B cell (primary cell): ENCODE results near the gene VPS13D. TPM values are rescaled to one million over a fixed set of nuclear protein-coding genes. Genes with fewer than 3 reads are reported as not detected.

Source experiments
- ATAC-seq: fragments of 200-7000 bp; cut with Tn5 transposase; one replicate; pipeline ENCODE4 v1.10.0; 2021; ENCODE audit warnings: low read depth, mild to moderate bottlenecking, moderate number of reproducible peaks, moderate library complexity
- CTCF ChIA-PET: fragments of 350-600 bp; sonication (Branson Sonifier 250); formaldehyde crosslinking; loops from one replicate; lab custom pipeline; 2021; ENCODE audit warnings: antibody characterized with exemption, inconsistent platforms; lab: Charles Lee
- POLR2A ChIA-PET: fragments of 350-600 bp; sonication (Branson Sonifier 250); formaldehyde crosslinking; loops from one replicate; lab custom pipeline; 2021; ENCODE audit warnings: antibody characterized with exemption; lab: Charles Lee
- DNase-seq: peaks from one replicate; pipeline ENCODE4 v3.0.0; 2013
- H2AFZ ChIP-seq: 2 replicates; pipeline ENCODE4 v1.6.1; 2012; ENCODE audit warnings: mild to moderate bottlenecking, low read depth, low read length; ENCODE audit not compliant: insufficient read depth, poor library complexity, severe bottlenecking
- H3K27ac ChIP-seq, 2 donors: 1 replicate in 1 of 2; 2 replicates in 1 of 2; pipeline ENCODE4 v1.5.1; 2012 to 2013; ENCODE audit warnings: low read length in 2 of 2, mild to moderate bottlenecking in 2 of 2, moderate library complexity in 1 of 2
- H3K27me3 ChIP-seq, 4 experiments: fragments of 200-600 bp in 1 of 4; sonication (generic) in 1 of 4; replicated peaks in 1 of 4; 1 replicate in 2 of 4; 2 replicates in 2 of 4; pipeline versions ENCODE4 v1.6.1 to v1.7.0; 2013 to 2016; ENCODE audit warnings: low read length in 3 of 4, mild to moderate bottlenecking in 2 of 4, mixed read lengths in 1 of 4, moderate library complexity in 1 of 4; ENCODE audit not compliant: insufficient read depth in 4 of 4, control insufficient read depth in 3 of 4; ENCODE audit errors: control extremely low read depth in 1 of 4
- H3K36me3 ChIP-seq, 2 experiments: replicated peaks in 1 of 2; 1 replicate in 1 of 2; 2 replicates in 1 of 2; pipeline versions ENCODE4 v1.6.1 to v1.7.1; 2013; ENCODE audit warnings: low read length in 1 of 2; ENCODE audit not compliant: insufficient read depth in 2 of 2, control insufficient read depth in 1 of 2; ENCODE audit errors: control extremely low read depth in 1 of 2, extremely low read depth in 1 of 2
- H3K4me1 ChIP-seq, 2 donors: fragments of 200-600 bp in 1 of 2; sonication (generic) in 1 of 2; 1 replicate in 1 of 2; 2 replicates in 1 of 2; pipeline versions ENCODE4 v1.5.1 to v1.6.1; 2013 to 2017; ENCODE audit warnings: low read length in 2 of 2; ENCODE audit not compliant: control insufficient read depth in 2 of 2, insufficient read depth in 2 of 2
- H3K4me2 ChIP-seq: replicated peaks from 2 replicates; pipeline ENCODE3; 2012; ENCODE audit warnings: mild to moderate bottlenecking, low read depth, low read length; ENCODE audit not compliant: poor library complexity, severe bottlenecking
- H3K4me3 ChIP-seq, 5 experiments: fragments of 200-600 bp in 1 of 5; sonication (generic) in 1 of 5; 1 replicate in 3 of 5; 2 replicates in 2 of 5; pipeline versions ENCODE4 v1.5.1 to v1.7.0; 2011 to 2016; ENCODE audit warnings: low read length in 4 of 5, mild to moderate bottlenecking in 4 of 5, low read depth in 2 of 5, control low read depth in 1 of 5, moderate library complexity in 1 of 5; ENCODE audit not compliant: insufficient read depth in 1 of 5; ENCODE audit errors: control extremely low read depth in 1 of 5, extremely low read depth in 1 of 5
- H3K79me2 ChIP-seq: fragments of 200-600 bp; sonication (generic); one replicate; pipeline ENCODE4 v1.6.0; 2016; ENCODE audit warnings: low read length; ENCODE audit not compliant: control insufficient read depth, insufficient read depth
- H3K9ac ChIP-seq: fragments of 200-600 bp; sonication (generic); 2 replicates; pipeline ENCODE4 v1.6.1; 2017; ENCODE audit warnings: mild to moderate bottlenecking, low read length, moderate library complexity
- H3K9me3 ChIP-seq, 3 donors: one replicate each; pipeline versions ENCODE4 v1.6.1 to v1.7.1; 2013; ENCODE audit warnings: low read length in 2 of 3; ENCODE audit not compliant: control insufficient read depth in 2 of 3, insufficient read depth in 1 of 3; ENCODE audit errors: control extremely low read depth in 1 of 3
- H4K20me1 ChIP-seq: 2 replicates; pipeline ENCODE4 v1.6.0; 2012; ENCODE audit warnings: mild to moderate bottlenecking, low read length; ENCODE audit not compliant: insufficient read depth, control insufficient read depth, poor library complexity, severe bottlenecking
- H3K27ac Mint-ChIP-seq: one replicate; pipeline ENCODE4 v1.8.0; 2021; ENCODE audit warnings: mixed read lengths
- H3K27me3 Mint-ChIP-seq: one replicate; pipeline ENCODE4 v1.8.0; 2021; ENCODE audit warnings: mixed read lengths
- H3K4me1 Mint-ChIP-seq: one replicate; pipeline ENCODE4 v1.8.0; 2021; ENCODE audit warnings: mixed read lengths
- H3K4me3 Mint-ChIP-seq: one replicate; pipeline ENCODE4 v1.8.0; 2021; ENCODE audit warnings: mixed read lengths
- H3K9me3 Mint-ChIP-seq: one replicate; pipeline ENCODE4 v1.8.0; 2022; ENCODE audit warnings: mixed read lengths; ENCODE audit not compliant: insufficient read depth
- CTCF ChIP-seq: fragments of 200-600 bp; IDR thresholded peaks from one replicate; pipeline ENCODE4 v1.8.0; 2022; ENCODE audit warnings: antibody characterized with exemption, mild to moderate bottlenecking
- EZH2 ChIP-seq: IDR thresholded peaks from 2 replicates; pipeline ENCODE4 v1.6.1; 2012; ENCODE audit warnings: borderline replicate concordance, low read depth, mild to moderate bottlenecking, moderate library complexity, low read length; ENCODE audit not compliant: insufficient read depth, poor library complexity, severe bottlenecking
- WGBS: methylation state at CpG from one replicate; pipeline ENCODE4 v1.1.5; 2013; ENCODE audit warnings: missing lambda C conversion rate; ENCODE audit not compliant: insufficient coverage; 5-methylcytosine and 5-hydroxymethylcytosine counted together
- intact Hi-C: fragments of 100-400 bp; cut with micrococcal nuclease; formaldehyde crosslinking; loops from one replicate; pipeline ENCODE4 v1.10.0; 2022
- polyA plus RNA-seq: library from polyadenylated mRNA; depleted of rRNA; stranded (reverse); fragments of >200 nt; gene quantifications from 2 replicates; pipeline ENCODE4 v1.2.3, GENCODE V29; 2012
- total RNA-seq, 2 donors: library from RNA; stranded (reverse); fragments of 120-200 nt in 1 of 2; gene quantifications; 1 replicate in 1 of 2; 2 replicates in 1 of 2; pipeline versions ENCODE4 v1.2.3 to v1.2.4, GENCODE V29; 2013 to 2022

VPS13D gene
- total and polyA plus RNA-seq, 2 donors (not counting 1 experiment from before 2014, with no cell fraction given) = 29.9 to 104 TPM

GRCh38 chr1:12180903-12181302 lies 48.9 kb upstream of the VPS13D start:
- ChIA-PET POLR2A (no interaction called here), CTCF (interaction anchor here (8.4 kb wide), 1 partner anchor 56 kb away, joined by 48 read pairs; no protein-coding TSS in a partner anchor)

More at GRCh38 chr1:12180903-12181302, 48.9 kb upstream of the VPS13D start:
- H3K9me3 Mint-ChIP-seq = no peaks in the 10 kb centered on the region
- whole genome bisulfite sequencing = 86% methylated on average over 7 of the region's 7 CpGs
- no peak for TF ChIP-seq EZH2
- no peak for TF ChIP-seq CTCF
- Histone ChIP-seq H4K20me1 (peaks cover 84% of the 10 kb centered on the region), H3K27ac (no peak overlapping the region), H3K9me3 (no peaks in the 10 kb centered on the region), H3K27me3 (no peaks in the 10 kb centered on the region), H3K36me3 (peaks cover 0 to 34% of the 10 kb centered on the region in 2 experiments), H3K79me2 (peaks cover 89% of the 10 kb centered on the region), H3K4me3 (no peak overlapping the region), H3K4me2 (no peak overlapping the region), H3K4me1 (peaks cover 42 to 81% of the 10 kb centered on the region in 2 donors), H3K9ac (no peak overlapping the region), H2AFZ (no peak overlapping the region)
- no peaks in the 10 kb centered on the region for H3K27me3 Mint-ChIP-seq
- H3K27ac Mint-ChIP-seq = no peak overlapping the region
- intact Hi-C loops = loop anchor here (5.0 kb wide), 1 partner anchor 39 kb away; no protein-coding TSS in a partner anchor
- no peak overlapping the region for H3K4me3 Mint-ChIP-seq
- ATAC-seq (no peak), DNase-seq (no peak)
- H3K4me1 Mint-ChIP-seq = peaks cover 71% of the 10 kb centered on the region
